ENCODE measurements around the gene BATF. TPM values are rescaled to one million over a fixed set of nuclear protein-coding genes. Genes with fewer than 3 reads are reported as not detected.

The BATF gene
- total and polyA plus RNA-seq, 4 experiments from 2014 or later: 17.1 to 53.8 (median 33.6) TPM

DNA sequence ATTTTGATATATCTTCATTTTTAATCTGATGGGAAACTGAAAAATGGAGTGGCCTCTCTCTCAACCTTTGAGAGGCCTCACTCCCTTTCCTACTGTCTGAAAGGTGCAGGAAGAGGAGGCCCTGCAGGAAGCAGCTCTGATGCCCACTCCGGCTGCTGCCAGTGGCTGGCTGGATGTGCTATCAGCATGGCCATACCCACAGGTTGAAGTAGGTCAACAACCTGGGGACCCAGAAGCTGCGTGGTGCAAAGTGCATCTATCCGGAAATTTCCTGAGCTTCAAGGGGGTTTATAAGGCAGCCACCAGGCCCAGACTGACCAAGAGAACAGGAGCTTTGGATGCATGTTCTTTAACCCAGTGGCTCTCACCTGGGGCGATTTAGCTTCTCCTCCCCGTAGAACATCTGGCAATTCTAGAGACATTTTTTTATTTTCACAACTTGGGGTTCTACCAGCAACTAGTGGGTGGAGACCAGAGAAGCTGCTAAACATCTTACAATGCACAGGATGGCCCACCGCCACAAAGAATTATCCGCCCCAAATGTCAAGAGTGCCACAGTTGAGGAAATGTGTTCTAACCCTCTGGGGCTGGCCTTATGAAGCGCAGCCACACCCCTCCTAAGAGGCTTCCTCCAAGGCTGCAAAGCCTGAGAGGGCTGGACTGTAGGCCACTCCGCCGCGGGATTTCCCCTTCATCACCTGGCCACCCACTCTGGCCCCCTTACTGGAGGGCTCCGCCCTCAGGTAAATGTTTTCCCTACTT is 8.2 kb upstream of the BATF start:
- H3K27ac Mint-ChIP-seq: peak overlapping the region; percentile 79 to 97 (median 87)
- ChIA-PET CTCF (ENCODE audit: partially characterized antibody) (interaction anchor here (1.1 to 8.8 kb wide), 9 partner anchors 11 to 141 kb away, joined by 3 to 105 read pairs (median 5); partner anchors contain the start of gene FLVCR2), POLR2A (ENCODE audit: partially characterized antibody) (interaction anchor here (1.0 to 6.9 kb wide), 13 partner anchors 11 to 255 kb away, joined by 3 to 69 read pairs (median 7); partner anchors contain the start of genes BATF, ERG28, FLVCR2 and TTLL5)
- peaks cover 21 to 47% (median 30%) of the 10 kb centered on the region in 4 donors for H3K4me1 Mint-ChIP-seq
- H3K36me3 ChIP-seq (ENCODE audit: insufficient read depth, low read length): no peaks in the 10 kb centered on the region
- no peak overlapping the region for H3K4me3 ChIP-seq (ENCODE audit: low read length in 2 of 2)
- peak overlapping the region; percentile 64 to 97 (median 93) for H3K4me3 Mint-ChIP-seq
- no peaks in the 10 kb centered on the region for H3K27me3 ChIP-seq (ENCODE audit: insufficient read depth, low read length)
- peaks cover 2 to 9% of the 10 kb centered on the region in 2 donors for H3K36me3 Mint-ChIP-seq
- H3K9me3 Mint-ChIP-seq: peaks cover 0 to 28% (median 12%) of the 10 kb centered on the region in 8 donors
- H3K27me3 Mint-ChIP-seq: no peaks in the 10 kb centered on the region
- intact Hi-C loops (cut with micrococcal nuclease): loop anchor here (2.0 kb wide), 1 partner anchor 147 kb away; the partner anchor contains the start of genes ERG28 and TTLL5
- peaks cover 0 to 16% of the 10 kb centered on the region in 2 donors for H3K9me3 ChIP-seq (ENCODE audit: control insufficient read depth in 1 of 2, low read length in 2 of 2)
- H3K4me1 ChIP-seq (ENCODE audit: insufficient read depth, low read length): peaks cover 29% of the 10 kb centered on the region
- peak; percentile 21 to 64 (median 31) for DNase-seq
- peak overlapping the region; percentile 73 for H3K27ac ChIP-seq (ENCODE audit: low read depth, low read length)

DNA sequence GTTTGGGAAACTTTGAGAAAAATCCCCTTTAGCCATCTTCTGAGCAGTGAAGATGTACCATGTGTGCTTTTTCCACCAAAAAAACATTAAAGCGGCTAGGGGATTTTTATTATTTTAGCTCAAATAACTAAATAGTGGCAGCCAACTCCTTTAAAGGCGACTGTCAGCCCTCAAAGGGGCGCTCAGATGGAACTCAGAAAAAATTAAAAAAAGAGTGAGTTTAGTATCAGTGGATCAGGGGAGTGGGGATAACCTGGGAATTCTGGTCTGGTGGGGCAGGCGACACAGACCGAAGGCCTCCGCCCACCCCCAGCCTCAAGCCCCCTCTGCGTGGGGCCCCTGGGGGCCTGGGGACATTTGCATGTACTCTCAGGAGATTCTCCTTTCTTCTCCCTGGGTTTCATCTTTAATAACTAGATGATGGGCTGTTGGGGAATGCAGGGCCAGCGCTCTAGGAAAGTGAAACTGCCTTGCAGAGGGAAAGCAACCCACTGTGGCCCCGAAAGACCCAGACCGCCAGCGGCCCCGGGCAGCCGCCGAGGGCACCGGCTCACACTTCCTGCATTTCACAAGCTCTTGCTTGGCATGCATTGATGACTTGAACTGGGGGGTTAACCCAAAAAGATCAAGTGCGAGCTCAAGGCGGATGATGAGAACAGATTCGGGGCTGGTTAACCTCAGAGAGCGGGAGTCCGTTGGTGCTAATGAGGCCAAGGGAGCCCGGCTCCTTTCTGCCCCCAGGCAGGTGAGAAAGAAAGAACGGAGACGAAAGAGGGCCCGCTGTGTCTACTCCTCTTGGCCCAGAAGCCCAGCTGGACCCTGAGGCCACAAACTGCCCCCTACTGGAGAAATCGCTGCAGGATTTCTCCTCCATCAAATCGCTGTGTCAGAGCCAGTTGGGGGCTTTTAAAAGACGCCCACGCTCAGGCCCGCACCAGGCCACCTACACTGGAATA is 7.3 kb upstream of the BATF start:
- Histone ChIP-seq H3K4me1 (ENCODE audit: insufficient read depth, low read length) (peaks cover 33% of the 10 kb centered on the region), H3K4me3 (ENCODE audit: low read length in 2 of 2) (peak overlapping the region; percentile 45 to 49), H3K36me3 (ENCODE audit: insufficient read depth, low read length) (no peaks in the 10 kb centered on the region), H3K9me3 (ENCODE audit: control insufficient read depth in 1 of 2, low read length in 2 of 2) (peaks cover 0 to 16% of the 10 kb centered on the region in 2 donors), H3K27me3 (ENCODE audit: insufficient read depth, low read length) (no peaks in the 10 kb centered on the region), H3K27ac (ENCODE audit: low read depth, low read length) (peak overlapping the region; percentile 73)
- Mint-ChIP-seq H3K4me3 (peak overlapping the region; percentile 88 to 97 (median 94)), H3K9me3 (peaks cover 0 to 24% (median 11%) of the 10 kb centered on the region in 8 donors), H3K27ac (peak overlapping the region; percentile 87 to 99 (median 97)), H3K27me3 (no peaks in the 10 kb centered on the region), H3K36me3 (peaks cover 2 to 9% of the 10 kb centered on the region in 2 donors), H3K4me1 (peaks cover 22 to 51% (median 33%) of the 10 kb centered on the region in 4 donors)
- intact Hi-C loops (cut with micrococcal nuclease): loop anchor here (2.0 kb wide), 1 partner anchor 146 kb away; the partner anchor contains the start of genes ERG28 and TTLL5
- POLR2A ChIA-PET (ENCODE audit: partially characterized antibody): interaction anchor here (0.6 to 6.9 kb wide), 21 partner anchors 10 to 1783 kb away, joined by 3 to 69 read pairs (median 4); partner anchors contain the start of genes BATF, ERG28, FLVCR2 and TMED10
- peak; percentile 59 to 70 (median 63) for DNase-seq
- CTCF ChIA-PET (ENCODE audit: partially characterized antibody): interaction anchor here (0.6 to 8.8 kb wide), 13 partner anchors 10 to 676 kb away, joined by 3 to 105 read pairs (median 4); partner anchors contain the start of gene FLVCR2

DNA sequence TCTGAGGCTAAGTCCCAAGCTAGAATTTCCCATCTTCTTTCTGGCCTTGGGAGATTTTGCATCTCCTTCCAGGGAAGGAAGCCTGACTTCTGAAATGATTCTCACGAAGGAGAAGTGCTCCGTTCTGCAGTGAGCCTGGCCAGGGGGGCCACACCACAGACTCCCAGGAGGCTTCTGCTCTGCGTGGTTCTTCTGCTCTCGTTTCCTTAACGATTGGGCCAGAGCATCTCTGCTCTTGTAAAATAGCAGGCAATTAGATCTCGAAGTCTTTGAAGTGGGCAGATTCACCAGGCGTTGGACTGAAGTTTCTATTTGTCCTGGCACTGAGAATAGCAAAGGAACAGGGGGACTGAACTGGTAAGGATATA is 6.7 kb upstream of the BATF start:
- POLR2A ChIA-PET (ENCODE audit: partially characterized antibody): interaction anchor here (0.6 to 6.9 kb wide), 19 partner anchors 9 to 1784 kb away, joined by 3 to 69 read pairs (median 5); partner anchors contain the start of genes BATF, ERG28 and TMED10
- CTCF ChIA-PET (ENCODE audit: partially characterized antibody): interaction anchor here (0.6 to 8.8 kb wide), 11 partner anchors 24 to 676 kb away, joined by 3 to 105 read pairs (median 5); partner anchors contain the start of gene FLVCR2
- peak overlapping the region; percentile 87 to 99 (median 97) for H3K27ac Mint-ChIP-seq
- H3K4me1 ChIP-seq (ENCODE audit: insufficient read depth, low read length): peaks cover 40% of the 10 kb centered on the region
- H3K9me3 ChIP-seq (ENCODE audit: control insufficient read depth in 1 of 2, low read length in 2 of 2): peaks cover 0 to 14% of the 10 kb centered on the region in 2 donors
- no peaks in the 10 kb centered on the region for H3K36me3 ChIP-seq (ENCODE audit: insufficient read depth, low read length)
- H3K4me3 ChIP-seq (ENCODE audit: low read length in 2 of 2): peak overlapping the region; percentile 45 to 49
- H3K27me3 ChIP-seq (ENCODE audit: insufficient read depth, low read length): no peaks in the 10 kb centered on the region
- peaks cover 24 to 56% (median 37%) of the 10 kb centered on the region in 4 donors for H3K4me1 Mint-ChIP-seq
- H3K4me3 Mint-ChIP-seq: peak overlapping the region; percentile 88 to 97 (median 94)
- no peaks in the 10 kb centered on the region for H3K27me3 Mint-ChIP-seq
- H3K36me3 Mint-ChIP-seq: peaks cover 2 to 9% of the 10 kb centered on the region in 2 donors
- intact Hi-C loops (cut with micrococcal nuclease): loop anchor here (2.0 kb wide), 1 partner anchor 145 kb away; the partner anchor contains the start of genes ERG28 and TTLL5
- peak overlapping the region; percentile 73 for H3K27ac ChIP-seq (ENCODE audit: low read depth, low read length)
- no peak for DNase-seq
- H3K9me3 Mint-ChIP-seq: peaks cover 0 to 18% (median 10%) of the 10 kb centered on the region in 8 donors

DNA sequence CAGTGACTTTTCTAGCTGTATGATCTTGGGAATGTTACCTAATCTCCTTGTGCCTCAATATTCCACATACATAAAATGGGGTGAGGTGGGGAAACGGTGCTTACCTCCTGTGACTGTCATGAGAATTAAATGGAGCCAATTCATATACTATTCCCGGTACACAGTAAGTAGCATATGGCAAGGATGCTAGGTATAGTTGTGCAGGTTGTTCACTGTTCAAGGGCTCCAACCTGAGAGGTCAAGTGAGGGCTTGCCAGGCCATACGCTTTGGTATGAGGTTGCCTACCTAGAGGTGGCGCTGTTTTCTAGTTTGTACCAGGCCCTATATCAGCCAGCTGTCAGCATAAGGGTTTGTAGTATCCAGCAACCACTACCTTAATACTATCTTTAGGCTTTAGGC is 3.6 kb upstream of the BATF start:
- no peak overlapping the region for H3K4me3 ChIP-seq (ENCODE audit: low read length in 2 of 2)
- H3K9me3 ChIP-seq (ENCODE audit: control insufficient read depth in 1 of 2, low read length in 2 of 2): no peaks in the 10 kb centered on the region
- H3K36me3 ChIP-seq (ENCODE audit: insufficient read depth, low read length): no peaks in the 10 kb centered on the region
- CTCF ChIA-PET (ENCODE audit: partially characterized antibody): interaction anchor here (1.0 to 8.8 kb wide), 15 partner anchors 9 to 138 kb away, joined by 3 to 105 read pairs (median 6); partner anchors contain the start of gene FLVCR2
- POLR2A ChIA-PET (ENCODE audit: partially characterized antibody): interaction anchor here (1.0 to 13.8 kb wide), 6 partner anchors 9 to 463 kb away, joined by 3 to 292 read pairs (median 5); partner anchors contain the start of genes ERG28 and TGFB3
- Mint-ChIP-seq H3K4me1 (peaks cover 40 to 83% (median 57%) of the 10 kb centered on the region in 4 donors), H3K36me3 (peaks cover 0 to 9% of the 10 kb centered on the region in 2 donors), H3K4me3 (peak overlapping the region in 1 of 8 donors; percentile 2), H3K27me3 (no peaks in the 10 kb centered on the region), H3K27ac (peak overlapping the region in 2 of 7 donors; percentile 35 to 59), H3K9me3 (no peaks in the 10 kb centered on the region)
- intact Hi-C loops (cut with micrococcal nuclease): loop anchor here (1.0 kb wide), 1 partner anchor 43 kb away; no protein-coding TSS in a partner anchor
- no peak overlapping the region for H3K27ac ChIP-seq (ENCODE audit: low read depth, low read length)
- H3K4me1 ChIP-seq (ENCODE audit: insufficient read depth, low read length): peaks cover 61% of the 10 kb centered on the region
- no peaks in the 10 kb centered on the region for H3K27me3 ChIP-seq (ENCODE audit: insufficient read depth, low read length)
- peak in 4 of 5 donors; percentile 25 to 41 (median 35) for DNase-seq

DNA sequence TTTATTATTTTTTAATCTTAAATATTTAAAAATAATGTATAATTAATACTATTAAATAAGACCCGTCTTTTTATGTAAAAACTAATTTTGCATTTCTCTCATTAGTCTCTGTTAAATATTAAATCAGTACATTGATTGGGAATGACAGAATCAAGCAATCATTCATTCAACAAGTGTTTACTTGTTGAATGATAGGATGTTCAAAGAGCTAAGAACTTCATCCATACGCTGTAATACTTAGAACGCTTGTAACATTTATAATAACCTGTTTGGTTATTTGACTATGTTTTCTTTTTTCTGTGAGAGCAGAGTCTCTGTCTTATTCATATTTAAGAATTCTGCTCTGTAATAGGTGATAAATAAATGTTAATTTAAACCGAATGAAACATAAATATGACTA is 2.9 kb upstream of the BATF start:
- Histone ChIP-seq H3K4me1 (ENCODE audit: insufficient read depth, low read length) (peaks cover 61% of the 10 kb centered on the region), H3K9me3 (ENCODE audit: control insufficient read depth in 1 of 2, low read length in 2 of 2) (no peaks in the 10 kb centered on the region), H3K27me3 (ENCODE audit: insufficient read depth, low read length) (no peaks in the 10 kb centered on the region), H3K36me3 (ENCODE audit: insufficient read depth, low read length) (no peaks in the 10 kb centered on the region), H3K4me3 (ENCODE audit: low read length in 2 of 2) (no peak overlapping the region), H3K27ac (ENCODE audit: low read depth, low read length) (no peak overlapping the region)
- Mint-ChIP-seq H3K27me3 (no peaks in the 10 kb centered on the region), H3K4me3 (peak overlapping the region in 1 of 8 donors; percentile 1), H3K36me3 (peaks cover 0 to 9% of the 10 kb centered on the region in 2 donors), H3K27ac (no peak overlapping the region), H3K4me1 (peaks cover 40 to 83% (median 57%) of the 10 kb centered on the region in 4 donors), H3K9me3 (no peaks in the 10 kb centered on the region)
- DNase-seq: no peak
- intact Hi-C loops (cut with micrococcal nuclease): no loop called here
- CTCF ChIA-PET (ENCODE audit: partially characterized antibody): interaction anchor here (0.6 to 8.8 kb wide), 16 partner anchors 8 to 137 kb away, joined by 3 to 105 read pairs (median 6); partner anchors contain the start of gene FLVCR2
- POLR2A ChIA-PET (ENCODE audit: partially characterized antibody): interaction anchor here (1.0 to 13.8 kb wide), 6 partner anchors 8 to 463 kb away, joined by 3 to 292 read pairs (median 5); partner anchors contain the start of genes ERG28 and TGFB3

Measured in CD4-positive, alpha-beta memory T cell (primary cell).